HG02840 (cell line): ENCODE data around the gene PLEKHG1.

Experiments
- ATAC-seq: cut with Tn5 transposase; IDR thresholded peaks from one replicate; pipeline ENCODE4 v1.9.1; 2021; ENCODE audit warnings: mild to moderate bottlenecking, moderate library complexity, moderate number of reproducible peaks; ENCODE audit not compliant: unreplicated experiment, low FRiP score

The PLEKHG1 gene

GRCh38 chr6:150636808-150637207 lies 37.1 kb downstream of the PLEKHG1 start:
- ATAC-seq: no peak

- ATAC-seq: no peak
Observed at GRCh38 chr6:150637266-150637665, 37.6 kb downstream of the PLEKHG1 start.

GRCh38 chr6:150638267-150638666 lies 38.6 kb downstream of the PLEKHG1 start:
- ATAC-seq: no peak

- ATAC-seq: no peak
Observed at GRCh38 chr6:150638765-150639164, 39.1 kb downstream of the PLEKHG1 start.

GRCh38 chr6:150639823-150640331 lies 40.2 kb downstream of the PLEKHG1 start:
- no peak for ATAC-seq

GRCh38 chr6:150640556-150641209 lies 41.0 kb downstream of the PLEKHG1 start:
- ATAC-seq: no peak

GRCh38 chr6:150641398-150642139 lies 41.9 kb downstream of the PLEKHG1 start:
- peak; percentile 53 for ATAC-seq

GRCh38 chr6:150646228-150646627 lies 46.5 kb downstream of the PLEKHG1 start:
- no peak for ATAC-seq

- no peak for ATAC-seq
Observed at GRCh38 chr6:150647051-150647450, 47.4 kb downstream of the PLEKHG1 start.
